ENCODE data around the gene MRPL27.

The MRPL27 gene

DNA sequence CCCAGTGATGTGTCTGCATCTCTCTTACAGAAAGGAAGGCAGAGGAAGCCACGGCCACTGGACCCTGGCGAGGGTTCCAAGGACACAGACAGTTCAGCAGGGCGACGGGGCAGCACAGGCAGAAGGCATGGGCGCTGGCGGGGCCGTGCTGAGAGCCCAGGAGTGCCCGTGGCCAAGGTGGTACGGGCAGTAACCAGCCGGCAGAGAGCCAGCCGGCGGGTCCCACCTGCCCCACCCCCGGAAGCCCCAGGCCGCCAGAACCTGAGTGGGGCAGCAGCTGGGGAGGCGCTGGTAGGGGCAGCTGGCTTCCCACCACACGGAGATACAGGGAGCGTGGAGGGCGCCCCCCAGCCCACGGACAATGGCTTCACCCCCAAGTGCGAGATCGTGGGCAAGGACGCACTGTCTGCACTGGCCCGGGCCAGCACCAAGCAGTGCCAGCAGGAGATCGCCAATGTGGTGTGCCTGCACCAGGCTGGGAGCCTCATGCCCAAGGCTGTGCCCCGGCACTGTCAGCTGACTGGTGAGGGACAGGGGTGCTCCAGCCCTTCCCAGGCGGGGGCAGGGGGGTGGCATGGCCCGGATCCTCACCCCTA, 19.3 kb downstream of the MRPL27 start:
- Histone ChIP-seq H3K9ac (ENCODE audit: low read length) (no peak overlapping the region), H3K4me3 (ENCODE audit: low read depth, low read length, poor library complexity, severe bottlenecking) (no peak overlapping the region), H3K4me1 (ENCODE audit: insufficient read depth, low read length, severe bottlenecking) (no peaks in the 10 kb centered on the region), H3K9me3 (ENCODE audit: low read length) (no peaks in the 10 kb centered on the region), H3K9me2 (ENCODE audit: low read depth, low read length) (no peaks in the 10 kb centered on the region), H3F3A (ENCODE audit: insufficient read depth, low read length) (no peaks in the 10 kb centered on the region), H4K20me1 (ENCODE audit: insufficient read depth, low read length) (no peaks in the 10 kb centered on the region), H3K27ac (ENCODE audit: low read depth, low read length, poor library complexity, severe bottlenecking) (no peak overlapping the region), H3K4me2 (ENCODE audit: low read length) (no peak overlapping the region), H3K79me2 (ENCODE audit: insufficient read depth, low read length) (no peaks in the 10 kb centered on the region), H3K27me3 (ENCODE audit: insufficient read depth, low read length) (no peaks in the 10 kb centered on the region), H2AFZ (ENCODE audit: low read length) (no peak overlapping the region), H3K36me3 (ENCODE audit: insufficient read depth, low read length) (peaks cover 39% of the 10 kb centered on the region)
- TF ChIP-seq EZH2 (IDR thresholded peaks at IDR 0.05; ENCODE audit: borderline replicate concordance, low read length) (no peak), CTCF (IDR thresholded peaks at IDR 0.05; ENCODE audit: low read length) (no peak)

- H4K20me1 ChIP-seq (ENCODE audit: insufficient read depth, low read length) = no peaks in the 10 kb centered on the region
- peaks cover 31% of the 10 kb centered on the region for H3K36me3 ChIP-seq (ENCODE audit: insufficient read depth, low read length)
These were observed 20.0 kb downstream of the MRPL27 start for GRCh38 chr17:50352693-50353599.

DNA sequence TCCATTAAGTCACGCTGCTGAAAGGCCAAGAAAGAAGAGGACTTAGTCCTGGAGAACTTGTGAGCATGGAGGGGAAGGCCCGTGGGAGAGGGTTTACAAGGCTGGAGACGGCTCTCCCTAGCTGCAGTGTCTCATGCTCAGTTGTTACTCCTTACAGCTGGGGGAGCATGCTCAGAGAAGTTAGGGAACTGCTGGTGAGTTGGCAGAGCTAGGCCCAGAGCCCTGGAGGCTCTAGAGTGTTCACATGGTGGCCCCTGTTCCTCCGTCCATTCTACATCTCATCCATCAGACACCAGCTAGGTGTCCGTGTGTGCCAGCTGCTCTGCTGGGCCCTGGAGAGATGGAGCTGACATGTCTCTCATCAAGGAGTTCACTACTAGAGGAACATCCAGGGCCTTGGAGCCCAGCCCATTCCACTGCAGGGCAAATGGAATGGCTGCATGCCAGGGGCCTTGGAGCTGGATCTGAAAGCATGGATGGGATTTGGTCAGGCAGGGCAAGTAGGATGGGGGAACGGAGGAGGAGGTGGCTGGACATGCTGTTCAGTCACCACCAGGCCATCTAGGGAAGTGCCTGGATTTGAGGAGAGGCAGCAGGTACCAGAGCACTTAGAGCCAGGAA, 20.8 kb downstream of the MRPL27 start:
- Histone ChIP-seq H3K4me1 (ENCODE audit: insufficient read depth, low read length, severe bottlenecking) (peaks cover 2% of the 10 kb centered on the region), H3K4me2 (ENCODE audit: low read length) (no peak overlapping the region), H3K4me3 (ENCODE audit: low read depth, low read length, poor library complexity, severe bottlenecking) (no peak overlapping the region), H3K79me2 (ENCODE audit: insufficient read depth, low read length) (no peaks in the 10 kb centered on the region), H3F3A (ENCODE audit: insufficient read depth, low read length) (no peaks in the 10 kb centered on the region; the same call in 1 of the 2 replicates), H3K27me3 (ENCODE audit: insufficient read depth, low read length) (no peaks in the 10 kb centered on the region), H3K9ac (ENCODE audit: low read length) (no peak overlapping the region), H3K9me3 (ENCODE audit: low read length) (no peaks in the 10 kb centered on the region), H3K27ac (ENCODE audit: low read depth, low read length, poor library complexity, severe bottlenecking) (no peak overlapping the region), H2AFZ (ENCODE audit: low read length) (no peak overlapping the region), H3K36me3 (ENCODE audit: insufficient read depth, low read length) (peaks cover 25% of the 10 kb centered on the region), H3K9me2 (ENCODE audit: low read depth, low read length) (no peaks in the 10 kb centered on the region), H4K20me1 (ENCODE audit: insufficient read depth, low read length) (no peaks in the 10 kb centered on the region)
- TF ChIP-seq CTCF (IDR thresholded peaks at IDR 0.05; ENCODE audit: low read length) (no peak), EZH2 (IDR thresholded peaks at IDR 0.05; ENCODE audit: borderline replicate concordance, low read length) (no peak)

More at GRCh38 chr17:50352693-50353599, 20.0 kb downstream of the MRPL27 start:
- Histone ChIP-seq H3K27me3 (ENCODE audit: insufficient read depth, low read length) (no peaks in the 10 kb centered on the region), H3K79me2 (ENCODE audit: insufficient read depth, low read length) (no peaks in the 10 kb centered on the region), H3K9ac (ENCODE audit: low read length) (no peak overlapping the region), H3K4me1 (ENCODE audit: insufficient read depth, low read length, severe bottlenecking) (no peaks in the 10 kb centered on the region), H3K4me2 (ENCODE audit: low read length) (no peak overlapping the region), H3K27ac (ENCODE audit: low read depth, low read length, poor library complexity, severe bottlenecking) (no peak overlapping the region), H3K9me2 (ENCODE audit: low read depth, low read length) (no peaks in the 10 kb centered on the region), H3F3A (ENCODE audit: insufficient read depth, low read length) (no peaks in the 10 kb centered on the region), H2AFZ (ENCODE audit: low read length) (no peak overlapping the region), H3K4me3 (ENCODE audit: low read depth, low read length, poor library complexity, severe bottlenecking) (no peak overlapping the region), H3K9me3 (ENCODE audit: low read length) (no peaks in the 10 kb centered on the region)
- TF ChIP-seq EZH2 (IDR thresholded peaks at IDR 0.05; ENCODE audit: borderline replicate concordance, low read length) = no peak
- no peak for TF ChIP-seq CTCF (IDR thresholded peaks at IDR 0.05; ENCODE audit: low read length)

Measured in OCI-LY1 (cell line).